ENCODE measurements around the gene BRI3. TPM values are rescaled to one million over a fixed set of nuclear protein-coding genes. Genes with fewer than 3 reads are reported as not detected.

BRI3 gene
- total and polyA plus RNA-seq, 2 of the 13 experiments (the other 11 are each of a cell fraction or from before 2014, with no cell fraction given), result 54.0 to 103 TPM

DNA sequence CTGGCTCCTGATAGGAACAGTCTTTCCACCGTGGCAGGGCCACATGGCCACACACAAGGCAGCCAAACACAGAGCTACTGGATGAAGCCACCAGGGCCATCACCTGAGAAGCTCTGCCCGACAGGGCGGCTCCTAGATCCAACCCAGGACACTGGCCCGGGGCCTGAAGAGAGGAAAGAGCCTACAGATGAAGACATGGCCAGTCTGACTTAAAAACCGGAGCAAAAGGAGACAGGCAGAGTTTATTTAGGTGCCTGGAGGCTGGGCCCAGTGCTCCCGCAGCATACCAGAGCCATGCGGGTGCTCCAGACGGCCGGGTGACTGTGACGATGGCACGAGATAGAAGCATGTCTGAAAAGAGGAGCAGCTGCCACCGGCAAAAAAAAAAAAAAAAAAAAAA lies 33.3 kb upstream of the BRI3 start (continued):
- TF ChIP-seq SP5 (CRISPR knock-in tag; IDR thresholded peaks at IDR 0.05; ENCODE audit: borderline replicate concordance, low read depth), result no peak

DNA sequence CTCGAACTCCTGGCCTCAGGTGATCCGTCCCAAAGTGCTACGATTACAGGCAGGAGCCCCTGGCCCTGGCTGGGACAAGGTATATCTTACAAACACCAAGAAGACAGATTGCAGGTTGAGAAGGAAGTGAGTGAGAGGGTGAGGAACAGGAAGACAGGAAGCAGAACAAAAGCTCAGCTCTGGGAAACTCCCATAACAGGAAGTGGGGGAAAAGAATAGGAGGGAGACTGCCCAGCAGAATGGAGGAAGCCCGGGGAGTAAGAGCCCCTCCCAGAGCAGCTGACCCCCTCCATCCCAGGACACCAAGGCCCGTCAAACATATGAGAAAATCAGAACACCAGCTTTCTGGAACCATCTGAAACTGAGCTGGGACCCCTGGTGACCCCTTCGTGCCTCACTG lies 32.4 kb upstream of the BRI3 start:
- Histone ChIP-seq H4K20me1 (ENCODE audit: insufficient read depth, low read length) (no peaks in the 10 kb centered on the region), H2AFZ (ENCODE audit: low read length) (no peak overlapping the region), H3K27me3 (ENCODE audit: control insufficient read depth in 1 of 2, insufficient read depth in 2 of 2, low read length in 2 of 2) (no peaks in the 10 kb centered on the region; a peak in 1 of 5 replicates), H3K4me3 (replicated peaks in 1 of 3; ENCODE audit: insufficient read depth in 1 of 3, low read depth in 2 of 3, low read length in 3 of 3) (no peak overlapping the region), H3K36me3 (replicated peaks in 1 of 2; ENCODE audit: control insufficient read depth in 1 of 2, insufficient read depth in 2 of 2, low read length in 2 of 2) (no peaks in the 10 kb centered on the region), H3K27ac (ENCODE audit: extremely low read length, insufficient read depth, low read length) (no peak overlapping the region), H3K4me2 (ENCODE audit: low read depth, low read length) (no peak overlapping the region), H3K9ac (ENCODE audit: insufficient read depth, low read depth, low read length) (no peak overlapping the region), H3K79me2 (ENCODE audit: insufficient read depth, low read length) (peaks cover 15% of the 10 kb centered on the region), H3K4me1 (ENCODE audit: insufficient read depth, low read length) (peaks cover 19% of the 10 kb centered on the region), H3K9me3 (ENCODE audit: low read length) (no peaks in the 10 kb centered on the region)
- CTCF ChIA-PET (ENCODE audit: low intra/inter-chr PET ratio, low total read pairs), result no interaction called here
- POLR2A ChIA-PET, result no interaction called here
- 92% methylated on average over 6 of the region's 6 CpGs for WGBS (ENCODE audit: low lambda C conversion rate)
- DNase-seq (ENCODE audit: low spot score) (no peak), FAIRE-seq (no peak), ATAC-seq (no peak)
- intact Hi-C loops (cut with micrococcal nuclease; ENCODE audit: unreplicated experiment) (no loop called here), in situ Hi-C loops (cut with HindIII; ENCODE audit: extremely low pct_ligation_motif_present, low pct_unique_long_range_greater_than_20kb) (no loop called here)
- TF ChIP-seq ZNF501 (CRISPR knock-in tag; IDR thresholded peaks at IDR 0.05) (no peak), GABPA (IDR thresholded peaks at IDR 0.05; ENCODE audit: low read depth, low read length) (no peak), GABPA (CRISPR knock-in tag; IDR thresholded peaks at IDR 0.05; ENCODE audit: low read depth) (peak; percentile 65)
- BruUV-seq (replicated peaks), result no TSS peak

DNA sequence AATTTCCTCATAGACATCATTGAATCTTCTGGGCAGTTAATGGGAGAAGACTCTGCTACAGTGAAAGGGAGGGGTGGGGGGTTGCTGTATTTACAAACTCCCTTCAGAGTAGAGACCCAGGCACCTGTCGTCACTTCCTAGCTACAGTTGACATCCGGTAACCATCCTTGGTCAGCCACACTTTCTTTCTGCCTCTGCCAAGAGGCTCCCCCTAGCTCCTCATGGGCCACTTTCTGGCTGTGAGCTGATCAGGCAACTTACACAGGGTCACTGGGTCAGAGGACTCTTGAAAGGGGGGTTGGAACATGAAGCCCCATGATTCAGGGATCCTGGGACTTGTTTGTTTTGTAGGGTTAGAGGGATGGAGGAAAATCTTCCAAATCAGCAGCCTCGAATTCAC lies 30.7 kb upstream of the BRI3 start:
- H3K27ac ChIP-seq (ENCODE audit: extremely low read length, insufficient read depth, low read length), result peak overlapping the region; percentile 78
- 0% methylated on average over 1 of the region's 3 CpGs for WGBS (ENCODE audit: low lambda C conversion rate)
- H3K4me3 ChIP-seq (replicated peaks in 1 of 3; ENCODE audit: insufficient read depth in 1 of 3, low read depth in 2 of 3, low read length in 3 of 3), result peak overlapping the region; percentile 66 to 100 (median 88)
- TF ChIP-seq, protein P1, sequence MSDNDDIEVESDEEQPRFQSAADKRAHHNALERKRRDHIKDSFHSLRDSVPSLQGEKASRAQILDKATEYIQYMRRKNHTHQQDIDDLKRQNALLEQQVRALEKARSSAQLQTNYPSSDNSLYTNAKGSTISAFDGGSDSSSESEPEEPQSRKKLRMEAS (IDR thresholded peaks at IDR 0.05), result no peak
- TF ChIP-seq ZBTB7B (CRISPR knock-in tag; IDR thresholded peaks at IDR 0.05) (no peak), THAP11 (CRISPR knock-in tag; IDR thresholded peaks at IDR 0.05) (peak; percentile 18; the same call in 1 of the 2 replicates), ZNF614 (CRISPR knock-in tag; IDR thresholded peaks at IDR 0.05; ENCODE audit: borderline replicate concordance) (no peak), CREM (IDR thresholded peaks at IDR 0.05) (peak; percentile 56; the same call in 1 of the 2 replicates), CREM (CRISPR knock-in tag; IDR thresholded peaks at IDR 0.05) (no peak), SMC3 (IDR thresholded peaks at IDR 0.05; ENCODE audit: low read length) (no peak), ZNF383 (CRISPR knock-in tag; IDR thresholded peaks at IDR 0.05; ENCODE audit: borderline replicate concordance) (no peak), POLR2AphosphoS5 (IDR thresholded peaks at IDR 0.05; ENCODE audit: low read depth, low read length) (peak; percentile 42; the same call in 1 of the 2 replicates), ZNF550 (CRISPR knock-in tag; IDR thresholded peaks at IDR 0.05; ENCODE audit: borderline replicate concordance) (no peak), KMT2B (CRISPR knock-in tag; IDR thresholded peaks at IDR 0.05) (no peak), MATR3 (CRISPR knock-in tag; IDR thresholded peaks at IDR 0.05) (no peak), ZNF234 (CRISPR knock-in tag; conservative IDR thresholded peaks at IDR 0.05) (no peak)
- TF ChIP-seq, protein P2, sequence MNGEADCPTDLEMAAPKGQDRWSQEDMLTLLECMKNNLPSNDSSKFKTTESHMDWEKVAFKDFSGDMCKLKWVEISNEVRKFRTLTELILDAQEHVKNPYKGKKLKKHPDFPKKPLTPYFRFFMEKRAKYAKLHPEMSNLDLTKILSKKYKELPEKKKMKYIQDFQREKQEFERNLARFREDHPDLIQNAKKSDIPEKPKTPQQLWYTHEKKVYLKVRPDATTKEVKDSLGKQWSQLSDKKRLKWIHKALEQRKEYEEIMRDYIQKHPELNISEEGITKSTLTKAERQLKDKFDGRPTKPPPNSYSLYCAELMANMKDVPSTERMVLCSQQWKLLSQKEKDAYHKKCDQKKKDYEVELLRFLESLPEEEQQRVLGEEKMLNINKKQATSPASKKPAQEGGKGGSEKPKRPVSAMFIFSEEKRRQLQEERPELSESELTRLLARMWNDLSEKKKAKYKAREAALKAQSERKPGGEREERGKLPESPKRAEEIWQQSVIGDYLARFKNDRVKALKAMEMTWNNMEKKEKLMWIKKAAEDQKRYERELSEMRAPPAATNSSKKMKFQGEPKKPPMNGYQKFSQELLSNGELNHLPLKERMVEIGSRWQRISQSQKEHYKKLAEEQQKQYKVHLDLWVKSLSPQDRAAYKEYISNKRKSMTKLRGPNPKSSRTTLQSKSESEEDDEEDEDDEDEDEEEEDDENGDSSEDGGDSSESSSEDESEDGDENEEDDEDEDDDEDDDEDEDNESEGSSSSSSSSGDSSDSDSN (CRISPR knock-in tag; IDR thresholded peaks at IDR 0.05), result no peak

More for the DNA sequence above, 30.7 kb upstream of the BRI3 start:
- peaks cover 21% of the 10 kb centered on the region for H3K79me2 ChIP-seq (ENCODE audit: insufficient read depth, low read length)
- 0 out of 3 replicates have a peak, but pooled peaks have one; percentile 3 for ATAC-seq
- peaks cover 31% of the 10 kb centered on the region for H3K4me1 ChIP-seq (ENCODE audit: insufficient read depth, low read length)
- H3K9me3 ChIP-seq (ENCODE audit: low read length), result no peaks in the 10 kb centered on the region
- intact Hi-C loops (cut with micrococcal nuclease; ENCODE audit: unreplicated experiment), result no loop called here
- no peaks in the 10 kb centered on the region for H4K20me1 ChIP-seq (ENCODE audit: insufficient read depth, low read length)
- POLR2A ChIA-PET, result interaction anchor here (1.1 to 1.8 kb wide), 2 partner anchors 30 to 149 kb away, joined by 3 to 6 read pairs; no protein-coding TSS in a partner anchor
- peak overlapping the region; percentile 17 for H2AFZ ChIP-seq (ENCODE audit: low read length)
- TSS peak; percentile 65 for BruUV-seq (replicated peaks)
- peak; percentile 84 for FAIRE-seq
- no peak for DNase-seq (ENCODE audit: low spot score)
- peak overlapping the region; percentile 71; the same call in 1 of the 2 replicates for H3K9ac ChIP-seq (ENCODE audit: insufficient read depth, low read depth, low read length)
- H3K4me2 ChIP-seq (ENCODE audit: low read depth, low read length), result peak overlapping the region; percentile 86
- H3K27me3 ChIP-seq (ENCODE audit: control insufficient read depth in 1 of 2, insufficient read depth in 2 of 2, low read length in 2 of 2), result no peaks in the 10 kb centered on the region; a peak in 1 of 5 replicates
- CTCF ChIA-PET (ENCODE audit: low intra/inter-chr PET ratio, low total read pairs), result no interaction called here
- in situ Hi-C loops (cut with HindIII; ENCODE audit: extremely low pct_ligation_motif_present, low pct_unique_long_range_greater_than_20kb), result no loop called here
- no peaks in the 10 kb centered on the region; a peak in 1 of 5 replicates for H3K36me3 ChIP-seq (replicated peaks in 1 of 2; ENCODE audit: control insufficient read depth in 1 of 2, insufficient read depth in 2 of 2, low read length in 2 of 2)
